Ectodermal cell (in vitro differentiated cells): ENCODE data around the gene C1orf174.

ENCODE experiments used
- H3K27ac ChIP-seq: 2 replicates; pipeline ENCODE4 v1.7.0; 2013; ENCODE audit warnings: mild to moderate bottlenecking, low read depth, low read length; ENCODE audit not compliant: insufficient read depth, poor library complexity, severe bottlenecking
- H3K27me3 ChIP-seq: 2 replicates; pipeline ENCODE4 v1.7.0; 2013; ENCODE audit warnings: mild to moderate bottlenecking, low read length; ENCODE audit not compliant: insufficient read depth, control insufficient read depth, poor library complexity, severe bottlenecking
- H3K36me3 ChIP-seq: one replicate; pipeline ENCODE4 v1.7.0; 2013; ENCODE audit warnings: low read length; ENCODE audit not compliant: control insufficient read depth, insufficient read depth
- H3K4me1 ChIP-seq: one replicate; pipeline ENCODE4 v1.7.0; 2013; ENCODE audit warnings: low read length; ENCODE audit not compliant: control insufficient read depth, insufficient read depth
- H3K4me3 ChIP-seq: 2 replicates; pipeline ENCODE4 v1.7.0; 2013; ENCODE audit warnings: low read depth, low read length, control low read depth; ENCODE audit not compliant: insufficient read depth
- H3K9me3 ChIP-seq: 2 replicates; pipeline ENCODE4 v1.7.0; 2013; ENCODE audit warnings: mild to moderate bottlenecking, low read length, moderate library complexity; ENCODE audit not compliant: control insufficient read depth
- WGBS, 2 experiments: methylation state at CpG; one replicate each; pipeline ENCODE4 v1.1.7; 2013; ENCODE audit warnings: missing lambda C conversion rate in 2 of 2; 5-methylcytosine and 5-hydroxymethylcytosine counted together

The C1orf174 gene

DNA sequence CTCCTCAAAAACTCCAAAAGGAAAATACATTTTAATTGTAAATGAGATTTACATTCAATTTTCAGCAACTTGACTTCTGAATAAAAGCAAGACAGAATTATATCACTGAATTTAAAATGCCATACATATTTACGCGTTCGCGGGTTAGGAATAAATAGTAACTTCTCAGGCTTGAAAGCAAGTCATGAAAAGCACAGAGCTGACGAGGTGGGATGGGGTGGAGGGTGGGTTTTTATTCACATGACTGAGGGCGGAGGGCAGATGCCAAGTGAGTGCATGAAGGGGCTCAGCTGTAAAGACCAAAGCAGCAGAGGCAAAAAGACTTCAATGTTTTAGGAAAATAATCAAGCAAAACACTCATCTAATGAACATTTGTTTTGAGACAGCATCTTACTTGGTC lies 48.8 kb downstream of the C1orf174 start:
- no peaks in the 10 kb centered on the region for H3K27me3 ChIP-seq
- WGBS, 2 experiments, result 96% methylated on average over 6 of the region's 6 CpGs

DNA sequence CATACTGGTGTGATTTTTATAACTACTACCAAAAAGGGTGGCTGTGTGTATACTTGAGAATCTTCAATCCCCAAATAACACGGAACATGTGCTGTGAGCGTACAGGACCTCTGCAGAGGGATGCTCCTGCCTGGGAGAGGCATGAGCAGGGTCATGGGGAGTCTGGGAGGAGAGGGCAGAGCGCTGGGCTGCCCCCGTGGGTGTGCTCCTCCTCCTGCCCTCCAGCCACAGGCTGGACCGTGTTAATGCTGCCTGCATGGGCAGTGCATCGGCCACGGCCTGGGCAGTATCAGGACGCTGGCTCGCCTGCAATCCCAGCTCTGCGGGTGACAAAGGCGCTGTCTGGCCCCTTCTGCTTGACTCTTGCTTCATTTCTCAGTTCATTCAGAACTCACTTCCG lies 49.2 kb downstream of the C1orf174 start:
- Histone ChIP-seq H3K4me3 (no peak overlapping the region), H3K36me3 (peaks cover 7% of the 10 kb centered on the region), H3K27me3 (no peaks in the 10 kb centered on the region), H3K27ac (no peak overlapping the region), H3K9me3 (no peaks in the 10 kb centered on the region), H3K4me1 (no peaks in the 10 kb centered on the region)
- WGBS, 2 experiments, result 81 to 82% methylated on average over 12 of the region's 12 CpGs

More for the DNA sequence above, 48.8 kb downstream of the C1orf174 start:
- H3K9me3 ChIP-seq, result no peaks in the 10 kb centered on the region
- H3K4me1 ChIP-seq, result no peaks in the 10 kb centered on the region
- H3K36me3 ChIP-seq, result peaks cover 7% of the 10 kb centered on the region
- no peak overlapping the region for H3K27ac ChIP-seq
- H3K4me3 ChIP-seq, result no peak overlapping the region

DNA sequence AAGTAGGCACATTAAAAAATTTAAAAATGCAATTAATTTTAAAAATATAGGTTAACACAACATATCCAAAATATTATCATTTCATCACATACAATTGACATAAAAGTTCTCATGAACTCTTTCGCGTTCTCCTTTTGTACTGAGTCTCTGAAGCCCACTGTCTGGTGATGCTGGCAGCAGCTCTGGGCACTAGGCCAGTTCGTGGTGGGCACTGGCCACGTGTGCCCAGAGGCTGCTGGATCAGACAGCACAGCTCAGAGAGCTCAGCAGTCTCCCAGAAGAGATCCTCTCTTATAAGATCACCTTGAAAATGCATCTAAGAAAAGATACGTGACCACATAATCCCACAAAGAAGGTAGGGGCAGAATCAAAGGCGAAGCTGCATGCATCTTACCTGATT lies 53.0 kb downstream of the C1orf174 start:
- WGBS, 2 experiments, result 85 to 86% methylated on average over 5 to 6 of the region's 6 CpGs
- Histone ChIP-seq H3K27me3 (no peaks in the 10 kb centered on the region), H3K4me3 (no peak overlapping the region), H3K4me1 (no peaks in the 10 kb centered on the region), H3K27ac (no peak overlapping the region), H3K9me3 (no peaks in the 10 kb centered on the region), H3K36me3 (peaks cover 7% of the 10 kb centered on the region)

DNA sequence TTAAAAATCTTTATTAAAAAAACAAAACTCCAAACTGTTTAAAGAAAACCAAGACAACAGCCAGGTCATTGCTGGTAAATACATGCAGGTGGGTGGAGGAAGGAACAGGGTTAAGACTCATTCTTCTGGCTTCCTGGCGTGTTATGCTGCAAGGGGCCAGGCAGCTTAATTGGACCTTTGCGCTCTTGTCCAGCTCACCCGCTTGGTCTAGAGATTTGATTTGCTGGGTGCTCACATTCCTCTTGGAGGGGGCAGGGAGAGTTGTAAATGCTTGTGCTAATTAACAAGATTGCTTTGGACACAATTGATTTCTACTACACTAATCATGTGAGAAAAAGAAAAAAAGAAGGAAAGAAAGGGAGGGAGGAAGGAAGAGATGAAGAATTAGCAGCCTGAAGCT lies 53.5 kb downstream of the C1orf174 start:
- H3K36me3 ChIP-seq, result peaks cover 7% of the 10 kb centered on the region
- WGBS, 2 experiments, result 92 to 97% methylated on average over 3 of the region's 3 CpGs

DNA sequence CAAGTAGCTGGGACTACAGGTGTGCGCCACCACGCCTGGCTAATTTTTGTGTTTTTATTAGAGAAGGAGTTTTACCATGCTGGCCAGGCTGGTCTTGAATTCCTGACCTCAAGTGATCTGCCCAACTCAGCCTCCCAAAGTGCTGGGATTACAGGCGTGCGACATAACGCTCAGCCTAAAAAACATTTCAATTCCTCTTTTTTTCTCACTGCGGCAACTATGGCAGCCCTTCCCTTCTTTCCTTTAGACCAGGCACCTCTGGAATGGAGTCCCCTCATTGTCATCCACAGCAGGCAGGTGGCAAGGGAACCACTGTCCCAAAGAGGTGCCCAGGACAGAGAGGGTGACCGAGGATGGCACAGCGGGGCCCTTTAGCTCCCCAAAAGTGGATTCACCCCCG lies 57.2 kb downstream of the C1orf174 start:
- no peak overlapping the region for H3K4me3 ChIP-seq
- H3K9me3 ChIP-seq, result no peaks in the 10 kb centered on the region
- no peak overlapping the region for H3K27ac ChIP-seq
- no peaks in the 10 kb centered on the region for H3K4me1 ChIP-seq
- H3K36me3 ChIP-seq, result peaks cover under 1% of the 10 kb centered on the region
- WGBS, 2 experiments, result 94 to 95% methylated on average over 9 of the region's 9 CpGs
- no peaks in the 10 kb centered on the region for H3K27me3 ChIP-seq

More for the DNA sequence above, 53.5 kb downstream of the C1orf174 start:
- no peaks in the 10 kb centered on the region for H3K4me1 ChIP-seq
- no peaks in the 10 kb centered on the region for H3K9me3 ChIP-seq
- H3K27ac ChIP-seq, result no peak overlapping the region
- H3K4me3 ChIP-seq, result no peak overlapping the region
- no peaks in the 10 kb centered on the region for H3K27me3 ChIP-seq

DNA sequence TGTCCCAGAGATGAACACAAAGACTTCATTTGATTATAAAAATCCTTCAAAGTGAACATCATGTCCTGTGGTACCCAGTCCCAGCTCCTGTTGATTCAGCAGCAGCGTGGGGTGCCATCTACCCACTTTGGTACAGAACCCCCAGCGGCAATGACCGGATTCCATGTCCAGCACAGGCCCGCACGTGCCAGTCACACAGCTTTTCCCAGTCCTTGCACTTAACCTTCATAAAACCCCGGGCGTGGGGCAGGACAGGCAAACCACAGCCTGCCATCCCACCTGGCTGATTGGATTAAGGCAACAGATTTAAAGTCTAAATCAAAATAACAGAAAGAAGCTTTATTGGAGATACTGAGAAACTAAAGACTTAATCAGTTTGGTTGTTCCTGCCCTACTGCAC lies 58.6 kb downstream of the C1orf174 start:
- Histone ChIP-seq H3K4me3 (no peak overlapping the region), H3K27ac (no peak overlapping the region), H3K9me3 (no peaks in the 10 kb centered on the region), H3K4me1 (no peaks in the 10 kb centered on the region), H3K36me3 (peaks cover 13% of the 10 kb centered on the region), H3K27me3 (no peaks in the 10 kb centered on the region)
- 93 to 96% methylated on average over 7 of the region's 7 CpGs for WGBS, 2 experiments
